IMR-90 (cell line): ENCODE results near the gene TUB. TPM values are rescaled to one million over a fixed set of nuclear protein-coding genes. Genes with fewer than 3 reads are reported as not detected.

Experiments used
- ATAC-seq: fragments of 200-7000 bp; cut with Tn5 transposase; 2 replicates; pipeline ENCODE4 v1.9.1; 2020; ENCODE audit warnings: low read depth, mild to moderate bottlenecking, moderate library complexity
- BruUV-seq: library from RNA; stranded (reverse); fragments of 400-500 nt; replicated peaks from 2 replicates; lab custom pipeline; 2021; lab: Mats Ljungman, UMichigan
- CTCF ChIA-PET: fragments of 300-600 bp; formaldehyde crosslinking; extraction: SDS; loops from one replicate; lab custom pipeline; 2021; ENCODE audit warnings: antibody characterized with exemption; lab: Yijun Ruan, JAX
- POLR2A ChIA-PET: fragments of 300-600 bp; sonication (Branson Sonifier 250); formaldehyde crosslinking; loops from one replicate; lab custom pipeline; 2022; ENCODE audit warnings: antibody characterized with exemption; ENCODE audit not compliant: unreplicated experiment; lab: Charles Lee
- DNase-seq: peaks from one replicate; pipeline ENCODE4 v3.0.0; 2013
- H2AFZ ChIP-seq: replicated peaks from 2 replicates; pipeline ENCODE3; 2013; ENCODE audit warnings: low read length, mild to moderate bottlenecking; ENCODE audit not compliant: poor library complexity
- H2AK5ac ChIP-seq: 2 replicates; pipeline ENCODE4 v1.6.1; 2013; ENCODE audit warnings: low read depth, low read length, inconsistent platforms
- H2AK9ac ChIP-seq: replicated peaks from 2 replicates; pipeline ENCODE3; 2013; ENCODE audit warnings: mild to moderate bottlenecking, low read depth, low read length, moderate library complexity; ENCODE audit not compliant: poor library complexity
- H2BK120ac ChIP-seq: 2 replicates; pipeline ENCODE4 v1.6.1; 2013; ENCODE audit warnings: low read depth, low read length, inconsistent platforms
- H2BK15ac ChIP-seq: 3 replicates; pipeline ENCODE4 v1.6.1; 2013; ENCODE audit warnings: low read depth, low read length, inconsistent platforms
- H2BK20ac ChIP-seq: 2 replicates; pipeline ENCODE4 v1.6.1; 2013; ENCODE audit warnings: low read depth, mild to moderate bottlenecking, inconsistent platforms, low read length, moderate library complexity
- H2BK5ac ChIP-seq: 2 replicates; pipeline ENCODE4 v1.6.1; 2013; ENCODE audit warnings: mild to moderate bottlenecking, low read depth, low read length, inconsistent platforms; ENCODE audit not compliant: poor library complexity, severe bottlenecking
- H3K14ac ChIP-seq: replicated peaks from 2 replicates; pipeline ENCODE4 v1.6.1; 2013; ENCODE audit warnings: low read depth, low read length, inconsistent platforms
- H3K18ac ChIP-seq: 2 replicates; pipeline ENCODE4 v1.6.1; 2013; ENCODE audit warnings: low read depth, low read length, control low read depth
- H3K23ac ChIP-seq: 2 replicates; pipeline ENCODE4 v1.6.1; 2013; ENCODE audit warnings: low read depth, low read length, inconsistent platforms
- H3K27ac ChIP-seq: 2 replicates; pipeline ENCODE4 v1.5.1; 2013; ENCODE audit warnings: mild to moderate bottlenecking, control low read depth, low read length; ENCODE audit not compliant: insufficient read depth
- H3K27me3 ChIP-seq: 2 replicates; pipeline ENCODE4 v1.6.1; 2013; ENCODE audit warnings: low read length; ENCODE audit not compliant: control insufficient read depth, insufficient read depth
- H3K36me3 ChIP-seq: 2 replicates; pipeline ENCODE4 v1.6.1; 2013; ENCODE audit warnings: low read length, mixed read lengths; ENCODE audit not compliant: control insufficient read depth, insufficient read depth
- H3K4ac ChIP-seq: 2 replicates; pipeline ENCODE4 v1.6.1; 2013; ENCODE audit warnings: low read depth, low read length, inconsistent platforms
- H3K4me1 ChIP-seq: 2 replicates; pipeline ENCODE4 v1.6.1; 2013; ENCODE audit warnings: low read length, mixed read lengths; ENCODE audit not compliant: control insufficient read depth, insufficient read depth
- H3K4me2 ChIP-seq: 2 replicates; pipeline ENCODE4 v1.6.1; 2013; ENCODE audit warnings: low read depth, mild to moderate bottlenecking, control low read depth, low read length, moderate library complexity
- H3K4me3 ChIP-seq: 2 replicates; pipeline ENCODE4 v1.5.1; 2013; ENCODE audit warnings: low read depth, mild to moderate bottlenecking, control low read depth, low read length, moderate library complexity; ENCODE audit not compliant: insufficient read depth
- H3K56ac ChIP-seq: 2 replicates; pipeline ENCODE4 v1.6.1; 2013; ENCODE audit warnings: low read length, inconsistent platforms; ENCODE audit not compliant: insufficient read depth; ENCODE audit errors: extremely low read depth
- H3K79me1 ChIP-seq, 2 experiments: 2 replicates each; pipeline ENCODE4 v1.6.1; 2013; ENCODE audit warnings: low read length in 2 of 2, inconsistent platforms in 1 of 2, low read depth in 1 of 2
- H3K9ac ChIP-seq: 2 replicates; pipeline ENCODE4 v1.6.1; 2013; ENCODE audit warnings: low read depth, low read length, control low read depth
- H3K9me1 ChIP-seq: 2 replicates; pipeline ENCODE4 v1.6.1; 2013; ENCODE audit warnings: low read length, inconsistent platforms; ENCODE audit not compliant: insufficient read depth
- H3K9me3 ChIP-seq: 2 replicates; pipeline ENCODE4 v1.6.1; 2013; ENCODE audit warnings: low read length; ENCODE audit not compliant: control insufficient read depth, insufficient read depth
- H4K20me1 ChIP-seq: 2 replicates; pipeline ENCODE4 v1.6.1; 2013; ENCODE audit warnings: low read length, inconsistent platforms; ENCODE audit not compliant: insufficient read depth
- H4K5ac ChIP-seq: 2 replicates; pipeline ENCODE4 v1.6.1; 2013; ENCODE audit warnings: mild to moderate bottlenecking, low read depth, low read length, control low read depth
- H4K8ac ChIP-seq, 2 experiments: 2 replicates each; pipeline ENCODE4 v1.6.1; 2013; ENCODE audit warnings: low read depth in 2 of 2, low read length in 2 of 2, control low read depth in 1 of 2, inconsistent platforms in 1 of 2
- H4K91ac ChIP-seq: 2 replicates; pipeline ENCODE4 v1.6.1; 2013; ENCODE audit warnings: low read depth, low read length, inconsistent platforms; ENCODE audit not compliant: insufficient read depth
- BHLHE40 ChIP-seq: fragments of 150-350 bp; IDR thresholded peaks from 2 replicates; pipeline ENCODE4 v1.6.1; 2016; ENCODE audit warnings: mild to moderate bottlenecking, low read depth, low read length
- CEBPB ChIP-seq: IDR thresholded peaks from 2 replicates; pipeline ENCODE4 v1.6.1; 2012; ENCODE audit warnings: low read depth, low read length, improper control_type of control experiment
- CHD1 ChIP-seq: IDR thresholded peaks from 2 replicates; pipeline ENCODE4 v1.6.1; 2012; ENCODE audit warnings: low read depth, low read length, improper control_type of control experiment
- CTCF ChIP-seq: conservative IDR thresholded peaks from 2 replicates; pipeline ENCODE4 v1.5.1; 2012; ENCODE audit warnings: mild to moderate bottlenecking, low read depth, low read length, improper control_type of control experiment
- ELK1 ChIP-seq: fragments of 150-350 bp; IDR thresholded peaks from 2 replicates; pipeline ENCODE4 v1.6.1; 2016; ENCODE audit warnings: low read depth, mild to moderate bottlenecking, low read length, moderate library complexity, borderline replicate concordance
- FOS ChIP-seq: fragments of 150-350 bp; IDR thresholded peaks from 2 replicates; pipeline ENCODE4 v1.6.1; 2016; ENCODE audit warnings: low read depth, low read length
- MAFK ChIP-seq: IDR thresholded peaks from 2 replicates; pipeline ENCODE4 v1.6.1; 2012; ENCODE audit warnings: low read depth, low read length, improper control_type of control experiment
- MAZ ChIP-seq: IDR thresholded peaks from 2 replicates; pipeline ENCODE4 v1.6.1; 2012; ENCODE audit warnings: low read depth, mild to moderate bottlenecking, low read length, improper control_type of control experiment, moderate library complexity, borderline replicate concordance
- MXI1 ChIP-seq: IDR thresholded peaks from 2 replicates; pipeline ENCODE4 v1.6.1; 2012; ENCODE audit warnings: low read depth, mild to moderate bottlenecking, low read length, moderate library complexity, borderline replicate concordance
- NFE2L2 ChIP-seq: fragments of 150-350 bp; IDR thresholded peaks from 2 replicates; pipeline ENCODE4 v1.6.1; 2016; ENCODE audit warnings: low read depth, mild to moderate bottlenecking, low read length
- POLR2A ChIP-seq: IDR thresholded peaks from 2 replicates; pipeline ENCODE4 v1.6.1; 2012; ENCODE audit warnings: mild to moderate bottlenecking, low read depth, low read length
- RAD21 ChIP-seq: IDR thresholded peaks from 2 replicates; pipeline ENCODE4 v1.6.1; 2012; ENCODE audit warnings: low read length, improper control_type of control experiment
- RCOR1 ChIP-seq: IDR thresholded peaks from 2 replicates; pipeline ENCODE4 v1.6.1; 2012; ENCODE audit warnings: mild to moderate bottlenecking, low read length, improper control_type of control experiment; ENCODE audit not compliant: insufficient replicate concordance
- RFX5 ChIP-seq: IDR thresholded peaks from 2 replicates; pipeline ENCODE4 v1.8.0; 2012; ENCODE audit warnings: low read depth, mild to moderate bottlenecking, low read length, moderate library complexity
- SMC3 ChIP-seq: fragments of 150-350 bp; IDR thresholded peaks from 2 replicates; pipeline ENCODE4 v1.6.1; 2016; ENCODE audit warnings: low read depth, mild to moderate bottlenecking, antibody characterized with exemption, low read length, moderate library complexity
- USF2 ChIP-seq: fragments of 150-350 bp; IDR thresholded peaks from 2 replicates; pipeline ENCODE4 v1.6.1; 2017; ENCODE audit warnings: mild to moderate bottlenecking, antibody characterized with exemption, low read length, low read depth
- WGBS, 2 experiments: methylation state at CpG; one replicate each; pipeline versions ENCODE4 v1.1.5 to v1.1.7; 2013; ENCODE audit warnings: missing lambda C conversion rate in 2 of 2; ENCODE audit not compliant: insufficient read length in 1 of 2; ENCODE audit errors: extremely low coverage in 2 of 2; 5-methylcytosine and 5-hydroxymethylcytosine counted together
- dilution Hi-C: fragments of 300-500 bp; cut with HindIII; formaldehyde crosslinking; loops from one replicate; pipeline ENCODE4 v1.14.3; 2018; ENCODE audit warnings: low sequenced_read_pairs; ENCODE audit not compliant: unreplicated experiment
- in situ Hi-C: fragments of 300-500 bp; cut with MboI; formaldehyde crosslinking; loops from 3 replicates; pipeline ENCODE4 v1.14.3; 2019; ENCODE audit warnings: low sequenced_read_pairs, inconsistent platforms, mixed read lengths
- intact Hi-C: fragments of 100-400 bp; cut with micrococcal nuclease; formaldehyde crosslinking; loops from 2 replicates; pipeline ENCODE4 v1.10.0; 2022
- polyA plus RNA-seq, 3 experiments: library from polyadenylated mRNA; depleted of rRNA; stranded (reverse); fragments of >200 nt; gene quantifications; 2 replicates each; pipeline ENCODE4 v1.2.3, GENCODE V29; 2012; ENCODE audit warnings: low replicate concordance in 1 of 3
- total RNA-seq: library from RNA; depleted of rRNA; stranded (reverse); fragments of >200 nt; gene quantifications from 2 replicates; pipeline ENCODE4 v1.2.3, GENCODE V29; 2012

The TUB gene
- total and polyA plus RNA-seq, 2 of the 4 experiments (the other 2 are of a cell fraction): 11.8 to 12.9 TPM

- Histone ChIP-seq H2BK15ac (no peak overlapping the region), H3K27ac (no peak overlapping the region), H4K8ac (no peak overlapping the region), H3K9me1 (peaks cover 5% of the 10 kb centered on the region; the same call in 1 of the 2 replicates), H3K14ac (no peak overlapping the region), H3K9me3 (no peaks in the 10 kb centered on the region), H3K9ac (no peak overlapping the region), H4K20me1 (peaks cover 44% of the 10 kb centered on the region; the same call in 1 of the 2 replicates), H3K79me1 (peaks cover 6 to 37% of the 10 kb centered on the region in 2 experiments; a peak in 2 of 4 replicates), H3K4me2 (no peak overlapping the region), H2BK20ac (no peak overlapping the region), H4K5ac (no peak overlapping the region), H3K4ac (no peak overlapping the region), H3K4me1 (peaks cover 6% of the 10 kb centered on the region), H3K18ac (no peak overlapping the region), H3K4me3 (no peak overlapping the region), H3K56ac (no peak overlapping the region), H2BK120ac (no peak overlapping the region), H2AFZ (no peak overlapping the region), H2AK5ac (no peak overlapping the region), H3K36me3 (no peaks in the 10 kb centered on the region), H2AK9ac (no peak overlapping the region), H2BK5ac (no peak overlapping the region), H4K91ac (no peak overlapping the region), H3K23ac (no peak overlapping the region), H3K27me3 (no peaks in the 10 kb centered on the region)
- no peak for TF ChIP-seq MAFK
- no peak for TF ChIP-seq RAD21
- TF ChIP-seq CHD1: no peak
- TF ChIP-seq ELK1: no peak
- no peak for TF ChIP-seq MXI1
- TF ChIP-seq CTCF: no peak
- no peak for TF ChIP-seq RFX5
- TF ChIP-seq USF2: no peak
- no peak for TF ChIP-seq CEBPB
- no peak for TF ChIP-seq RCOR1
- TF ChIP-seq POLR2A: no peak
- no peak for TF ChIP-seq FOS
- TF ChIP-seq MAZ: no peak
- no peak for TF ChIP-seq SMC3
- TF ChIP-seq BHLHE40: no peak
- TF ChIP-seq NFE2L2: no peak
- POLR2A ChIA-PET: no interaction called here
- intact Hi-C loops (no loop called here), dilution Hi-C loops (no loop called here), in situ Hi-C loops (loop anchor here (25.0 kb wide), 1 partner anchor 399 kb away; no protein-coding TSS in a partner anchor)
- BruUV-seq: no TSS peak
- CTCF ChIA-PET: interaction anchor here (3.6 kb wide), 1 partner anchor 80 kb away, joined by 11 read pairs; no protein-coding TSS in a partner anchor
- no peak for ATAC-seq
- DNase-seq: no peak
- no CpG with 5 or more reads among the region's 7 CpGs for WGBS, 2 experiments
Observed at GRCh38 chr11:8086571-8086970, 5.6 kb downstream of the TUB start.
